Measurements from ENCODE around the gene CELSR3.

The CELSR3 gene

GRCh38 chr3:48631516-48632448 is 30.9 kb downstream of the CELSR3 start:
- DNase-seq: no peak

- no peak for DNase-seq
Measured at GRCh38 chr3:48630833-48631232, 31.9 kb downstream of the CELSR3 start.

GRCh38 chr3:48630407-48630806 is 32.3 kb downstream of the CELSR3 start:
- no peak for DNase-seq

- no peak for DNase-seq
Measured at GRCh38 chr3:48629894-48630293, 32.8 kb downstream of the CELSR3 start.

GRCh38 chr3:48628277-48629017 is 34.2 kb downstream of the CELSR3 start:
- no peak for DNase-seq

GRCh38 chr3:48625600-48625999 is 37.1 kb downstream of the CELSR3 start:
- DNase-seq: no peak

- DNase-seq: no peak
Measured at GRCh38 chr3:48624767-48625166, 37.9 kb downstream of the CELSR3 start.

- no peak for DNase-seq
Measured at GRCh38 chr3:48623851-48624547, 38.7 kb downstream of the CELSR3 start.

- DNase-seq: no peak
Measured at GRCh38 chr3:48621461-48621869, 41.2 kb downstream of the CELSR3 start, which contains the start of gene TMEM89. Gene TMEM89, minus strand, starts transcription at chr3:48621769. Its CDS starts 13 bp downstream, at chr3:48621756.

- DNase-seq: no peak
Measured at GRCh38 chr3:48619541-48620524, 42.9 kb downstream of the CELSR3 start.

- DNase-seq: no peak
Measured at GRCh38 chr3:48617559-48617958, 45.1 kb downstream of the CELSR3 start.

- DNase-seq: peak; percentile 54 to 63
Measured at GRCh38 chr3:48614044-48614443, 48.6 kb downstream of the CELSR3 start.

- no peak for DNase-seq
Measured at GRCh38 chr3:48612309-48612708, 50.4 kb downstream of the CELSR3 start.

- DNase-seq: peak; percentile 94 to 96
Measured at GRCh38 chr3:48609088-48610005, 53.3 kb downstream of the CELSR3 start, which contains the start of gene UQCRC1. Gene UQCRC1, minus strand, starts transcription at chr3:48609646. Its CDS starts 26 bp downstream, at chr3:48609620.

- peak; percentile 41 to 42 for DNase-seq
Measured at GRCh38 chr3:48607519-48607918, 55.2 kb downstream of the CELSR3 start.

GRCh38 chr3:48601622-48601994 is 61.1 kb downstream of the CELSR3 start:
- DNase-seq: no peak

GRCh38 chr3:48600711-48601621 is 61.7 kb downstream of the CELSR3 start:
- DNase-seq: no peak

GRCh38 chr3:48599509-48600285 is 63.0 kb downstream of the CELSR3 start:
- DNase-seq: no peak

GRCh38 chr3:48599077-48599501 is 63.6 kb downstream of the CELSR3 start:
- no peak for DNase-seq
